Hepatocyte (in vitro differentiated cells): ENCODE measurements around the gene SLC13A3. TPM values are rescaled to one million over a fixed set of nuclear protein-coding genes. Genes with fewer than 3 reads are reported as not detected.

Experiments
- DNase-seq: peaks from one replicate; pipeline ENCODE4 v3.0.0-alpha.2; 2016; ENCODE audit warnings: low spot score
- H2AFZ ChIP-seq: fragments of 200-600 bp; sonication (generic); 2 replicates; pipeline ENCODE4 v1.6.0; 2016; ENCODE audit warnings: antibody characterized with exemption, mild to moderate bottlenecking
- H3K27ac ChIP-seq: fragments of 200-600 bp; sonication (generic); 2 replicates; pipeline ENCODE4 v1.5.1; 2016; ENCODE audit warnings: mild to moderate bottlenecking
- H3K27me3 ChIP-seq: fragments of 200-600 bp; sonication (generic); 2 replicates; pipeline ENCODE4 v1.6.1; 2016
- H3K36me3 ChIP-seq: fragments of 200-600 bp; sonication (generic); replicated peaks from 2 replicates; pipeline ENCODE4 v1.5.1; 2016; ENCODE audit warnings: low read depth; ENCODE audit not compliant: insufficient read depth
- H3K4me1 ChIP-seq: fragments of 200-600 bp; sonication (generic); 2 replicates; pipeline ENCODE4 v1.5.1; 2016; ENCODE audit warnings: mild to moderate bottlenecking, moderate library complexity; ENCODE audit not compliant: insufficient read depth
- H3K4me2 ChIP-seq: fragments of 200-600 bp; sonication (generic); 2 replicates; pipeline ENCODE4 v1.6.0; 2016
- H3K4me3 ChIP-seq: fragments of 200-600 bp; sonication (generic); 2 replicates; pipeline ENCODE4 v1.5.1; 2016; ENCODE audit warnings: mild to moderate bottlenecking
- H3K79me2 ChIP-seq: fragments of 200-600 bp; sonication (generic); 2 replicates; pipeline ENCODE4 v1.6.0; 2017; ENCODE audit warnings: mild to moderate bottlenecking
- H3K9me2 ChIP-seq: fragments of 200-600 bp; sonication (generic); replicated peaks from 2 replicates; pipeline ENCODE4 v1.6.0; 2017; ENCODE audit warnings: mild to moderate bottlenecking; ENCODE audit not compliant: insufficient read depth
- H3K9me3 ChIP-seq: fragments of 200-600 bp; sonication (generic); 2 replicates; pipeline ENCODE4 v1.5.1; 2016; ENCODE audit warnings: low read depth, mild to moderate bottlenecking
- H4K20me1 ChIP-seq: fragments of 200-600 bp; sonication (generic); 2 replicates; pipeline ENCODE4 v1.6.0; 2016; ENCODE audit warnings: mild to moderate bottlenecking; ENCODE audit not compliant: insufficient read depth, poor library complexity, severe bottlenecking
- CTCF ChIP-seq: fragments of 200-600 bp; sonication (generic); IDR thresholded peaks from 2 replicates; pipeline ENCODE4 v1.5.1; 2016; ENCODE audit warnings: antibody characterized with exemption, mild to moderate bottlenecking; ENCODE audit not compliant: poor library complexity
- EZH2 ChIP-seq: fragments of 200-600 bp; sonication (generic); IDR thresholded peaks from 2 replicates; pipeline ENCODE4 v1.6.1; 2016; ENCODE audit warnings: antibody characterized with exemption, mild to moderate bottlenecking, borderline replicate concordance
- EZH2phosphoT487 ChIP-seq: fragments of 200-600 bp; sonication (generic); IDR thresholded peaks from one replicate; pipeline ENCODE4 v1.6.1; 2018; ENCODE audit warnings: antibody characterized with exemption, mild to moderate bottlenecking, low read depth, moderate library complexity; ENCODE audit not compliant: unreplicated experiment, severe bottlenecking
- WGBS: methylation state at CpG from one replicate; pipeline ENCODE4 v1.1.6; 2016; ENCODE audit warnings: low lambda C conversion rate; ENCODE audit errors: missing lambda C conversion rate; 5-methylcytosine and 5-hydroxymethylcytosine counted together
- polyA plus RNA-seq: library from polyadenylated mRNA; unstranded; fragments of >200 nt; fragmentation: Nextera tagmentation; extraction: Ambion mirVana; gene quantifications from 2 replicates; pipeline ENCODE4 v1.2.1, GENCODE V29; 2016
- total RNA-seq: library from RNA; depleted of rRNA; stranded (reverse); fragments of >200 nt; gene quantifications from 2 replicates; pipeline ENCODE4 v1.2.3, GENCODE V29; 2014

SLC13A3 gene
- total and polyA plus RNA-seq, 2 experiments from 2014 or later = 1.8 to 9.4 TPM

GRCh38 chr20:46588532-46589511, 62.4 kb downstream of the SLC13A3 start:
- Histone ChIP-seq H3K27me3 (no peaks in the 10 kb centered on the region), H3K79me2 (no peaks in the 10 kb centered on the region), H3K36me3 (no peaks in the 10 kb centered on the region), H3K27ac (no peak overlapping the region), H3K9me2 (no peaks in the 10 kb centered on the region), H3K4me2 (no peak overlapping the region), H2AFZ (no peak overlapping the region), H3K4me3 (no peak overlapping the region), H3K9me3 (no peaks in the 10 kb centered on the region), H3K4me1 (no peaks in the 10 kb centered on the region), H4K20me1 (no peaks in the 10 kb centered on the region)
- no peak for TF ChIP-seq CTCF
- TF ChIP-seq EZH2 = no peak
- TF ChIP-seq EZH2phosphoT487 = no peak
- 91% methylated on average over 14 of the region's 14 CpGs for WGBS
- no peak for DNase-seq

GRCh38 chr20:46587986-46588385, 63.3 kb downstream of the SLC13A3 start:
- Histone ChIP-seq H3K9me3 (no peaks in the 10 kb centered on the region), H4K20me1 (no peaks in the 10 kb centered on the region), H3K27me3 (no peaks in the 10 kb centered on the region), H3K36me3 (no peaks in the 10 kb centered on the region), H3K79me2 (no peaks in the 10 kb centered on the region), H3K9me2 (no peaks in the 10 kb centered on the region), H3K4me2 (no peak overlapping the region), H3K4me1 (no peaks in the 10 kb centered on the region), H3K4me3 (no peak overlapping the region), H2AFZ (no peak overlapping the region), H3K27ac (no peak overlapping the region)
- WGBS = 79% methylated on average over 7 of the region's 7 CpGs
- DNase-seq = no peak
- no peak for TF ChIP-seq EZH2
- TF ChIP-seq EZH2phosphoT487 = no peak
- no peak for TF ChIP-seq CTCF

GRCh38 chr20:46586724-46587123, 64.5 kb downstream of the SLC13A3 start:
- H3K27me3 ChIP-seq = no peaks in the 10 kb centered on the region
- H3K4me2 ChIP-seq = no peak overlapping the region
- no peaks in the 10 kb centered on the region for H3K9me2 ChIP-seq
- TF ChIP-seq CTCF = no peak
- no peak for TF ChIP-seq EZH2phosphoT487
- no peak for TF ChIP-seq EZH2
- H3K4me3 ChIP-seq = no peak overlapping the region
- 96% methylated on average over 5 of the region's 5 CpGs for WGBS
- H2AFZ ChIP-seq = no peak overlapping the region
- no peaks in the 10 kb centered on the region for H3K4me1 ChIP-seq
- no peaks in the 10 kb centered on the region for H3K36me3 ChIP-seq
- no peaks in the 10 kb centered on the region for H4K20me1 ChIP-seq
- H3K79me2 ChIP-seq = no peaks in the 10 kb centered on the region
- H3K27ac ChIP-seq = no peak overlapping the region
- H3K9me3 ChIP-seq = no peaks in the 10 kb centered on the region
- DNase-seq = no peak
